HuH-7.5 (cell line): Measurements from ENCODE around the gene APBB1.
A peak's percentile ranks its signal among the peaks of the same experiment; 100 is the strongest.

Experiments
- DNase-seq: peaks from one replicate; pipeline ENCODE4 v3.0.0; 2011; ENCODE audit warnings: low spot score

Gene APBB1

DNA sequence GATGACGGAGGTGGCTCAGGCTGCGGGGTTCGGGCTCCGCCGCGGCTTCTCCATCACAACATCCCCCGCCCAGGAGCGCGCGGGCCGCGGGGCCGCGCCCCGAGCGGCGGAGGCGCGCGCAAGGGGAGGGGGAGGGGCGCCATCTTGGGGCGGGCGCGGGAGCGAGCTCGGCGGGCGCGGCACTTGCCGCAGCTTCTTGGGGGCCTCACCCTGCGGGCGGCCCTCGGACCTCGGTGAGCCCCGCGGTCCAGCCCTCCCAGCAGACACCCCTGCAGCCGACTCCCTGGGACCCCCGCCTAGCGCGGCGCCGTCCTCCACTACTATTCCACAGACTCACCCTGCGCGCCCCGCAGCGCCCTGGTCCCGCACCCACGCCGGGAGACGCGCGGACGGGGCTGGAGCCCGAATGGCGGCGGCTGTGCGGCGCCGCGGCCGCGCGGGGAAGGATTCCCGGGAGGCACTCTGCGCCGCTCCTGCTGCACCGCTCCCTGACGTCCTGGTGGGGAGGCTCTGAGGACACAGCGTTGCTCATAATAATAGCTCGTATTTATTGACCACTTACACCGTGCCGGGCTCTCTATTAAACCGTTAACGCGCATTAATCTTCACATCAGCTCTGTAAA, at the start of gene APBB1:
APBB1 (minus strand) TSS at position 86 of the 623 bp plus-strand sequence. CDS start 7,747 bp downstream, outside the sequence.
- DNase-seq = peak; percentile 69

- DNase-seq = no peak
Measured at GRCh38 chr11:6459099-6459450, 40.2 kb upstream of the APBB1 start.

DNA sequence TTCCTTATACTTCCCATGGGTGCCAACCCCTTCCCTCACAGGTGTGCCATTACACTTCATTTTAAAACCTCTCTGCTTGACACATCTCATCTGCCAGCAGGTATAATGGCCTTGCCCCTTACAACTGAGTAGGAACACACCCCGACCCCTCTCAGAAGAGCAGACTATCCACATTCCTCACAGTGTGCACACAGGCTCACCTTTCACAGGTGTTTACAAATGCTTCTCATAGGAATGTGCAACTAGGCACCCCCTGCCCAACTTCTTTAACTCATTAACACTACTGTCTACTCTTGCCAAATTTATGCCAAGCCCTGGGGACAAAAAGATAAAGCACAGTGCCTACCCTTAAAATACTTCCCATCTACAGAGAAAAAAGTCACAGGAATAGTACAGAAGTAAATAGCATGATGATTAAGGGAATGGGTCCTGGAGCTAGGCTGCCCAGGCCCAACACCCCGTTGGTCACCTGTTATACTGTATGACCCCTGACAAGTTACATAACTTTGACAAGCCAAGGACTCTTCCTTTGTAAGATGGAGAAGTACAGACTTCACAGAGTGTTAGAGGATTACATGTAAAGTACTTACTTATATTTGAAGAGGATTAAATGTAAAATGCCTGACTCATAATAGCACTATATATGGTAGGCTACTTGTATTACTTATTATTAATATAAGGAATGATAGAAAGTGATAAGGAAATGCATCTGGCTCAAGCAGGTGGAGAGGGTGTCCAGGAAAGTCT, 39.6 kb upstream of the APBB1 start:
- DNase-seq = no peak

DNA sequence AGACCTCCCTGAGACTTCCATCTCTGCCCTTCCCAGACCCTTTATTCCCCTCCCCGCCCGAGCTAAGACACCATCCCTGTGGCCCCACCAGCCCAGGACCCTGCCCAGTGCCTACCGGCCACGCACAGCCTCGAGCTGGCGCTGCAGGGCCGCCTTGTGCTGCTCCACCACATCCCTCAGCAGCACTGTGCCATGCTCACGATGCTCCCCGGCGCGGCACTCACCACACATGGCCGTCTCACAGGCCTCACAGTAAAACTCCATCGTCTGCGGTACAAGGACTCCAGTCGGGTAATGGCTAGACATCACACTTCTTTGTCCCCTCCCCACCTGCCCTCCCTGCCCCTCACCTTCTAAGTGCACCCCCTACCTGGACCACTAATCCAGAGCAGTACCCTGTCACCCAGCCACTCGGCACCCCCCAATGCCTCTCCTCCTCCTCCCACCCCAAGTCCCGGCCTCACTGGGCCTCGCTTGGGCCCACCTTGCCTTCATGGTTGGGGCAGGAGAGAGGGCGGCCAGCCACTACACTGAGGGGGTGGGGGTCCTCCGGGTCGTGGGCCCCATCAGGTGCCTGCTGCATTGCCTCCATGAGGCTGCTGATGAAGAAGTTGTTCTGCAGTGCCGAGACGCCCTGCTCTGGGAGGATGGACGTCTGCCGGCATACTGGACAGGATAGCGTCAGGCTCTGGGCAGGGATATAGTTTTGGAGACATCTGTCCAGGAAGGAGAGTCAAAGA, 38.9 kb upstream of the APBB1 start:
- DNase-seq = no peak

GRCh38 chr11:6456361-6457073, 37.6 kb upstream of the APBB1 start:
- no peak for DNase-seq

DNA sequence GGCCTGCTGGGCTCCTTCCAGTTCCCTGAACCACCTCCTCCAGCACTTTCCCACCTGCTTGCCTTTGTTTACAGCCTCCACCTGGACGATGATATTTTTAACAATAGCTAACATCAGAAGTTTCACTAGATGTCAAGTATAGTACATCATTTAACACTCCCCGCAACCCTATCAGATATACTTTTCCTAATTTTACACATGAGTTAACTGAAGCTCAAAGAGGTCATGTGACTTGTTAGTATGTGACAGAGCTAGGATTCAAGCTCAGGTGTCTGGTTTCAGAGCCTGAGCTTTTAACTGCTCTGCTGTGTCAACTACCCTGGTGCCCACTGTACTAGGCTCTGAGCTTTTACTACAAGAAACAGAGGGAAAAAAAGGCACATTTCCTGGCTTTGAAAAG, 36.2 kb upstream of the APBB1 start:
- DNase-seq = no peak

- DNase-seq = no peak
Measured at GRCh38 chr11:6453152-6453551, 34.3 kb upstream of the APBB1 start.

DNA sequence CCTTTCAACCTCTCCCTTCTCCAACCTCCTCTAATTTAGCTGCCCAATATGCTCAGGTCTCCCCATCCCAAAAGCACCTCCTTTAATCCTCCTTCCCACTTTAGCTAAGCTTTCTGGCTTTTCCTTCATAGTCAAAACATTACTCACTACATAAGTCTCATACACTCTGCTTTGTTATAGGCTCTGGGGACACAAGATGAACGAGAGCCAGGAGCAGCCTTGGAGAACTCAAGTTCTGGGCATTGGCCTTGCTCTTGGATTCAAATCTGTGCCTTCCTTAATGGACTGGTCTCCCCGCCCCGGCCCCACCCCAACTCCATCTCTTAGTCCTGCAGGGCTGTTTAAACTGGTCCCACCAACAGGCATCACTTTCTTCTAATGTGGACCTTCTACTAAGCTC, 33.3 kb upstream of the APBB1 start:
- DNase-seq = no peak

- DNase-seq = no peak
Measured at GRCh38 chr11:6448574-6448973, 29.7 kb upstream of the APBB1 start.

- peak; percentile 67 for DNase-seq
Measured at GRCh38 chr11:6443269-6444003, 24.5 kb upstream of the APBB1 start.

DNA sequence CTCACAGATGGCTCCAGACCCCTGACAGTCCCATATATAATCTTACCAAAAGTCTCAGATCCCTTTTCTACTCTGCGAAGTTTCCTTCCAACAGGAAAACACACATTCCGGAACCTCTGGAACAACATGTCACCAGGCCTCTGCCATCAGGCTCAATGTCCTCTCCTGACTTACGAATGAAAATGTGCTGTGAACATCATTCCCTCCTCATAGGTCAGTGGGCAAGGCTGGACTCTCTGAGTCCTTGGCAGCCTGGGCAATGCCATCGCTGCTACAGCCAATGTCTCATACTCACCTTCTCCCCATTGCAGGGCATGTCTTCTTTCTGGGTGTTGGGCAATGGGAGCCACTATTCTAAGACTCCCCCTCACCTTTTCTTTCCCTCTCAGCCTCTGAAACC, 23.5 kb upstream of the APBB1 start:
- no peak for DNase-seq

GRCh38 chr11:6440906-6441358, 22.0 kb upstream of the APBB1 start, which contains the start of gene HPX:
Gene HPX, minus strand, starts transcription at chr11:6440987. Its CDS starts 24 bp downstream, at chr11:6440963.
- peak; percentile 41 for DNase-seq

- peak; percentile 49 for DNase-seq
Measured at GRCh38 chr11:6438979-6439571, 20.2 kb upstream of the APBB1 start.

GRCh38 chr11:6437993-6438392, 19.1 kb upstream of the APBB1 start:
- no peak for DNase-seq

- DNase-seq = no peak
Measured at GRCh38 chr11:6437423-6437822, 18.5 kb upstream of the APBB1 start.

DNA sequence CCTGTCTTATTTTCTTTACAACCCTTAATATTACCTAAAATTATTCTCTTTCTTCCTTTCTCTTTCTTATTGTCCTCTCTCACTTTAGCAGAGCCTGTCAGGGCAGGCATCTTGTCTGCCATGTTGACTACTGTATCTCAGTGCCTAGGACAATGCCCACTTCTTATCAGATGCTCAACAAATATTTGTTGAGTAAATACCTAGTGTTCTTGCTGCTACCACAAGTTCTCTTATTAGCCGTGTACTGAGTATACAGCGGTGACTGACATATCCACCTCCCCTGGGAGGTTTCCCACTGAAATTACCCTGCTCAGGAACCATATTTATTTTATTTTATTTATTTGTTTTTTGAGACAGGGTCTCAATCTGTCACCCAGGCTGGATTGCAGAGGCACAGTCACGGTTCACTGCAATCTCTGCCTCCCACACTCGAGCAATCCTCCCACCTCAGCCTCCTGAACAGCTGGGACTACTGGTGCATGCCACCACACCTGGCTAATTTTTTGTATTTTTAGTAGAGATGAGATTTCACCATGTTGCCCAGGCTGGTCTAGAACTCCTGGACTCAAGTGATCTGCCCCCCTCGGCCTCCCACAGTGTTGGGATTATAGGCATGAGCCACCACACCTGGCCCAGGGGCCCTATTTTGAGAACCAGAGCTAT, 15.2 kb upstream of the APBB1 start:
- no peak for DNase-seq

DNA sequence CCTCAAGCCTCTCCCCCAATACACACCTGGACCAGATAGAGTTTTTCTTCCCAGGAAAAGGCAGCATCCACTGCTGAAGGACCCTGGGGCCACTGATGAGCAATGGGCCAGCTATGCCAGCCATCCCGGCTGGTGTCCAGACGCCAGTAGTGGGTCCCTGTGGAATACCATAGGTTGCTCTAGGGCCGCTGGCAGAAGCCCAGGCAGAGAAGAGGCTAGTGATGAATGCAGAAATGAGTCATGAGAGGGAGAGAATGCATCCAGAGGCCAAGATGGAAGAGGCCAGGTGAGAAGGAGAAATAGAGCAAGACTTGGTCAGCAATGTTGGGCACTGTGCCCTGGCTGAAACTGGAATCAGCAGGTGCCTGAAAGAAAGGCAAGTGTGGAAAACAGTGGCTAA, 13.0 kb upstream of the APBB1 start:
- DNase-seq = no peak

- no peak for DNase-seq
Measured at GRCh38 chr11:6427516-6427915, 8.6 kb upstream of the APBB1 start.

GRCh38 chr11:6420677-6421076, 1.8 kb upstream of the APBB1 start:
- DNase-seq = no peak

DNA sequence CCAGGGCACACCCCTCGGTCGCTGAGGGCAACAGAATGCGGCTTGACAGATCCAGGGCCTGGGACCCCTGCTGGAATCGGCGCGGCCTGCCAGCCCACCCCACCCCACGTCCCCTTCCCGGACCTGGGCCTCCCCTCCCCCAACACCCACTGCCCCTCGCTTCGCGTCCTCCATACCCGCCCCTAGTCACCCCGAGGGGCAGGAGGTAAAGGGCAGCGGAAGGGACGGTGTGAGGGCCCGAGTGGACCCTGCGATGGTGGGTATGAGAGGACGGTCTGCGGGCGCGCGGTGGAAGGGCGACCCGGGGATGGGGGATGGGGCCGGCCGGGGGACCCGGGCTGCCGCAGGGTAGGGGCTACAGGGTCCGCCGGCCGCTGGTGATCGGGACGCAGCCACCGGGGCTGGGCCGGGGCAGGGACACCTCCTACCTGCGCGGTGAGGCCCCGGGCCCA, 311 bp downstream of the APBB1 start:
- DNase-seq = no peak
